GM18519 (cell line): ENCODE measurements around the gene YEATS2.
"Not testable (repeated sequence)": the region's sequence is repeated elsewhere in the genome, so short reads cannot be mapped to it uniquely, and the experiment has no call there.

ENCODE experiments used
- ATAC-seq: cut with Tn5 transposase; IDR thresholded peaks from one replicate; pipeline ENCODE4 v1.9.1; 2021; ENCODE audit warnings: mild to moderate bottlenecking, moderate library complexity; ENCODE audit not compliant: unreplicated experiment, low FRiP score

Gene YEATS2

DNA sequence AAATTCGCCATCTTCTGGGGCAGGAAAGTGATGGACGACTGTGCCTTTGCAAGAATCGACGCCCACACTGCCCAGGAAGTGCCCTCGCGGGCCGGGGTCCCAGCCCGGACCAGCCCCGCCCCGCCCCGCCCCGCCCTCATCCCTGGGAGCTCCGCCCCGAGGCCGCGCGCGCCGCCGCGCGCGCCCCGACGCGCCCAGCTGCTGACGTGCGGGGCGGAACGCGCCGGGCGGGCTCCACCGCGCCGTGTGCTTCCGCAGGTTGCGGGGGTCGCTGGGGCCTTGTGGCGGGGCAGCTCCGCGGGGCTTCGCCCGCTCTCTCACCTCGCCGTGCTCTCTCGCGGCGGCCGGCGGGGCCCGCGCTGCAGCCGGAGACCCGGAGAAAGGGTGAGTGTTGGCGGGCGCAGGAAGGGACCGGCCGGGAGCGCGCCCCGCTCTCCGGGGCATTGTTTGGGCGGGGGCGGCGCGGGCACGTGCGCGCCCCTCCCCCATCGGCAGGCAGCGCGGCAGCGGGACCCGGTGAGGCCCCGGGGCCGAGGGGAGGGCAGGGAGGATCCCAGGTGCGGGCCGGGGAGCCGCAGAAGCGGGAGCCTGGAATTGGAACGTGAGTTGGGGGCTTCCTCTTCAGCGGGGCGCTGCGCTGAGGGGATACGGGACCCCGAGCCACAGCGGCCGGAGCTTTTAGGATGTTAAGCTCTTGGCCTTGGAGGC, at the start of gene YEATS2:
YEATS2 (plus strand) TSS at position 188 of the 708 bp plus-strand sequence. CDS start 17,366 bp downstream, outside the sequence.
- ATAC-seq: peak; percentile 55

DNA sequence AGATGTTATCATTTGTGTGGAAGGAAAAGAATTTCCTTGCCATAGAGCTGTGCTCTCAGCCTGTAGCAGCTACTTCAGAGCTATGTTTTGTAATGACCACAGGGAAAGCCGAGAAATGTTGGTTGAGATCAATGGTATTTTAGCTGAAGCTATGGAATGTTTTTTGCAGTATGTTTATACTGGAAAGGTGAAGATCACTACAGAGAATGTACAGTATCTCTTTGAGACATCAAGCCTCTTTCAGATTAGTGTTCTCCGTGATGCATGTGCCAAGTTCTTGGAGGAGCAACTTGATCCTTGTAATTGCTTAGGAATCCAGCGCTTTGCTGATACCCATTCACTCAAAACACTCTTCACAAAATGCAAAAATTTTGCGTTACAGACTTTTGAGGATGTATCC, 47.0 kb upstream of the YEATS2 start:
- no peak for ATAC-seq

DNA sequence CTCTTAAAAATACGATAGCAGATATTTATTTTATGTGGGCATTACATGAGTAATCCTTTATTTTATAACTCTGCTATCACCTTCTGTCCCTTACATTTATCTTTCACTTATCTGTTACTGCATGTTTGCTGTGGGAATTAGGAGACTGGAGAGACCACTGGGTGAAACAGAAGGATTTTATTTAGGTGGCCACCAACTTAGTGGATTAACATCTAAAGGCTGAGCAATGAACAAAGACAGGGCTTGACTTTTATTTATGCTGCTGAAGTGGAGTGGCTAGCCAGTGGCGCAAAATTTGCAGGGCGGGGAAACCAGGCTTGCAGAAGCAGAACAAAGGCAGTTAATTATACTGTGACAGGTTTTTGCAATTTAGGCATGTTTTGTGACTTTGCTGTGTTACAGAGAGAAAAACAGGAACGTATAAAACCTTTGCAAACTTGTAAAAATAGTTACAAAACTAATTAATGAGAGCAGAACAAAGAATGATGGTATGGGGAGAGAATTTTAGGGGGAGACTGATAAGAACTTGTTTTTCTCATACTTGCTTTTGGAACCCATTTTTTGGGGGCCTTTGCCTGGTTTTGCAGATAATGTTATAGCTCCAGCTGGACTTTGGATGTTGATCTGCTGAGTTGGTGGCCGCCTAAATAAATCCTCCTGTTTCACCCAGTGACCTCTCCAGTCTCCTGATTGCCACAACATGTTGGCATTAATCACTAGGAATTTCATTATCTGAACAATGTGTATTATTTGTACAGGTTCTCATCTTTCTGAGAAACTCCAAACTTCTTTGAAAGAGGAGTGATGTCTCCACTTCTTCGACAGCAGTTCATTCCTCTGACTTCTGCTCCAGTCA, 44.2 kb upstream of the YEATS2 start:
- ATAC-seq: no peak

DNA sequence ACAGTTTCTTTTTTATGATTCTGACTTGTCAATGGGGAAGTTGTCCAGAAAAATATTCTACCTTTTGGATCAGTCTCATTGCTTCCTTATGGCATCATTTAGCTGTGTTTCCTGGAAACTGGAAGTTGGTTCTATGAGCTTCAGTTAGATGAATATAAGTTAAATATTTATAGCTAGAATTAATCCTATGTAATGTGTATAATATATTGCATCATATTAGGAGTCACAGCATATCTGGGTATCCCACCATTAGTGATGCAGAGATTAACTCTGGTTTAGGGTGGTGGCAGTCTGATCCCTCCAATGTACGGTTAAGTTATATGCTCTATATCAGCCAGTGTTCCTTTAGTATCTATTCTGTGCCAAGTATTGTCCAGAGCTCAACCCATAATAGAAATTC, 42.9 kb upstream of the YEATS2 start:
- no peak for ATAC-seq

DNA sequence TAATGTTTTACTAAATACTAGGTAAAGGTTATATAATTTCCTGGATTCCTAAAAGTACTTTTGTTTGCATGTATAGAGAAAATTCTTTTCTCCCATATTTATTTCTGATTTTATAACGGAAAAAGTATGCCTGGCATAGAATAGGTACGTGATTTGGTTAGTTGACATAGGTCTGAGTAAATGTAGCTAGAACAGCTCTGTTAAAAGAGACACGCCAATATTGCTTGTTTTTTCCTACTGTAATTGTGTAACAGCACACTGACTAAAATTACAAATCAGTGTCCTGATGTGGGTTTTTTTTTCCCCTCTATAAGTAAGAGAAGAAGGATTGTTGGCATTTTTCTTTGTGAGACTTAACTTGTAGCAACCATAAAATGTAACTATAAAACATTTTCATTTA, 35.5 kb upstream of the YEATS2 start:
- ATAC-seq: no peak

DNA sequence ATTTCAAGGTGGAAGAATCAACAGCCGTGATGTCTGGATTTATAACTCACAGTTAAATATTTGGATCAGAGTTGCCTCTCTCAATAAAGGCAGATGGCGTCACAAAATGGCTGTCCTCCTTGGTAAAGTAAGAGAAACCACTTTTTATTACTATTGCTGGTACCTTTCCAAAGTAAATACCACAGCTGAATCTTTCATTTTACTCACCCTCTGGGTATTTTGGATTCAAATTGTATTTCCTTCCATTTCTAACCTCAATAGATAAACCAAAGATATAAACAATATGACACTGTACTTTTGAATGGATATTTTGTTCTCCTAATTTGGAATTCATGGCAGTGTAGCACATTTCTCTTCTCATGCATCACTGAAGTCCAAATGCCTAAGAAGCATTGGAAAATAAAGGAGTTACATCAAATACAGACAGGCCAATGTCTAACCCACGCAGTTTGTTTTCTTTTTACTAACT, 32.6 kb upstream of the YEATS2 start:
- no peak for ATAC-seq

DNA sequence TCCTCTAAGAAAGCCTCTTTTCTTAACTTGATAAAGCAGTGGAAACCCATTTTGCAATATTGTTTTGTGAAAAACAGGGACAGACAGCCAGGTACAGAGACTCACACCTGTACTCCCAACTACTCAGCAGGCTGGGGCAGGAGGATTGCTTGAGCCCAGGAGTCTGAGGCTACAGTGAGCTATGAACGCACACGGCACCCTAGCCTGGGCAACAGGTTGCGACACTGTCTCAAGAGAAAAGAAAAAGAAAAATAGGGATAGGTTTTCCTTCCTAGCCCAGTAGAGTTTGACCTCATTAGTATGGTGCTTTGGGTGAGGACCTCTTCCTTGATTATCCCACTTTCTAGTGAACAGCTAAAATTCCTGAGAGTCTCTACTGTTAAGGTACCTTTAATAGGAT, 17.5 kb upstream of the YEATS2 start:
- no peak for ATAC-seq

DNA sequence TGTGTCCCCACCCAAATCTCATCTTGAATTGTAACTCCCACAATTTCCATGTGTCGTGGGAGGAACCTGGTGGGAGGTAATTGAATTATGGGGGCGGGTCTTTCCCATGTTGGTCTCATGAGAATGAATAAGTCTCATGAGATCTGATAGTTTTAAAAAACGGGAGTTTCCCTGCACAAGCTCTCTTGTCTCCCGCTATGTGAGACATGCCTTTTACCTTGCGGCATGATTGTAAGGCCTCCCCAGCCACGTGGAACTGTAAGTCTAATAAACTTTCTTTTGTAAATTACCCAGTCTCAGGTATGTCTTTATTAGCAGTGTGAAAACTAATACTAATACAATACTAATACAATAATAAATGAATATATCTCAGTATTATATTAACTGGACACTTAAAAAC, 9.9 kb upstream of the YEATS2 start:
- no peak for ATAC-seq

DNA sequence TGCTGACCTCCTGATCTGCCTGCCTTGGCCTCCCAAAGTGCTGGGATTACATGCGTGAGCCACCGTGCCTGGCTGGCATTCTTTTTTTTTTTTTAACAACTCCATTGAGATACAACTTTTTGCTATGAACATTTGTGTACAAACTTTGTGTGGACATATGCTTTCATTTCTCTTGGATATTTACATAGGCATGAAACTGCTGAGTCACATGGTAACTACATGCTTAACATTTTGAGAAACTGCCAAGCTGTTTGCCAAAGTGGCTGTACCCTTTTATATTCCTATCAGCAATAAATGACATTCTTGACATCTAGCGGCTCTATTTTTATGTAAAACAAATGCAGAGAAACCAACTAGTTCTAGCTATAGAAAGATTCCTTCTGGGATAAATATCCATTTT, 8.7 kb upstream of the YEATS2 start:
- no peak for ATAC-seq

DNA sequence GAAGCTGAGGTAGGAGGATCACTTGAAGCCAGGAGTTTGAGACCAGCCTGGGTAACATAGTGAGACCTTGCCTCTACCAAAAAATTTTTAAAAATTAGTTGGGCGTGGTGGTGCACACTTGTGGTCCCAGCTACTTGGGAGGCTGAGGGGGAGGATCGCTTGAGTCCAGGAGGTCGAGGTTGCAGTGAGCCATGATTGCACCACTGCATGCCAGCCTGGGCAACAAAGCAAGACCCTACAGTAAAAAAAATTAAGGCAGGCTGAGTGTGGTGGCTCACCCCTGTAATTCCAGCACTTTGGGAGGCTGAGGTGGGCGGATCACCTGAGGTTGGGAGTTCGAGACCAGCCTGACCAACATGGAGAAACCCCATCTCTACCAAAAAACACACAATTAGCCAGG, 8.0 kb upstream of the YEATS2 start:
- not testable (repeated sequence) for ATAC-seq

DNA sequence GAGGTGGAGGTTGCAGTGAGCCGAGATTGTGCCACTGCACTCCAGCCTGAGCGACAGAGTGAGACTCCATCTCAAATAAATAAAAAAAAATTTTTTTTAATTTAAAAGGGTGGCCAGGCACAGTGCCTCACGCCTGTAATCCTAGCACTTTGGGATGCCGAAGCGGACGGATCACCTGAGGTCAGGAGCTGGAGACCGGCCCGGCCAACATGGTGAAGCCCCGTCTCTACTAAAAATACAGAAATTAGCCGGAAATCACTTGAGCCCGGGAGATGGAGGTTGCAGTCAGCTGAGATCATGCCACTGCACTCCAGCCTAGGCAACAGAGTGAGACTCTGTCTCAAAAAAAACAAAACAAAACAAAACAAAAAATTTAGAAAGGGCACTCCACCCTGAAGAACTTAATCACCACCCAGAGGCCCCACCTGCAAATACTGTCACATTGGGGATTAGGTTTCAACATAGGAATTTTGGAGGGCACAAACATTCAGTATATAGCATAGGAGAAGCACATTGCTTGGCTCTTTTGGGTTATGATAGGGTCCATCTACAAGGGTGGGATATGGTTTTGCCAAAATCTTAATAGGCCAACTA, 7.1 kb upstream of the YEATS2 start:
- no peak for ATAC-seq

DNA sequence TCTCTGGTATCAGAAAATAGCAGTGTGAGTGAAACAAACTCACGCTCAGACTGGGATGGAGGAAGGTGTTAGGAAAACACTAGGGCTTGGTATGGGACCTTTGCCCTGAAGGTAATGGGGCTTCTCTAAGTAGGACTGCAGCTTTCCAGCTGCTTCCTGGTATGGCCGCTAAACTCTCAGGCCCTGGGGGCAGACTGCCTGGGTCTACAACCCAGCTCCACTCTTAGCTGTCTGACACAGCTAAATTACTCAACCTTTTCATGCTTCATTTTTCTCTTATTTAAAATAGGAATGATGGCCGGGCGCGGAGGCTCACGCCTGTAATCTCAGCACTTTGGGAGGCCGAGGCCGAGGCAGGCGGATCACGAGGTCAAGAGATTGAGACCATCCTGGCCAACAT, 5.2 kb upstream of the YEATS2 start:
- no peak for ATAC-seq

DNA sequence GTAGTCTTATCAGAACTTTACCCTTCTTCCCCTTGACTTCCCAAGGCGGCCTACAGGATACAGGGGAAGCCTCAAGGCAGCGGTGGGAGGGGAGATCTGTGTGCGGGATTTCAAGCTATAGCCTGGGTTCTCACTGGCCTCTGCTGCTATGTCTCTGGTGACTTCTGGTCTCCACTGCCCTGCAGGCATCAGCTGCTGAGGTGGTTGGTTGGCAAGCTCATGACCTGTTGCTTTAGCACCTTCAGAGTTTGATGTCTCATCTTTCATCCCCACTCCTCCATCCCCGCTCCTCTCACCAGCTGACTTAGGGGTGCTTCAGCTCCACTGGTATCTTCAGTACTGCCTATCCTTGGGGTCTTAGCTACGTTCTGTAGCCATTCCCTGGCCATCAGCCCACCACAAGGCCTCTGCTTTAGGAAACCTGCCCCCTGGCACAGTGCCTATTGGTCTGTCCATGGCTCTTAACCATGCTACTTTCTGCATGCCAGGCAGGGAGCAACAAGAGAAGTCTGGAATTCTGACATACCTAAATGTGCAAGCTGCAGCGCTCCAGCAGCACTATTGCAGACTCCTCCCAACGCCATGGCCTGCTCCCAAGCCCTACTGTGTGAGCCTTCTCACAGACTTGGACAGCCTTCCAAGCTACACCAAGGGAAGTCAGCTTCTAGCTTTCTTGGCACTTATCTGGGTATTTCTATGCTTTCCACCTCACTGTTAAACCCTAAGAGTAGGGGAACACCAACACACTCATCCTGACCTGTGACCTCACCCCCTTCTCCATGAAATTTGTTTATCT, 1.8 kb upstream of the YEATS2 start:
- no peak for ATAC-seq

DNA sequence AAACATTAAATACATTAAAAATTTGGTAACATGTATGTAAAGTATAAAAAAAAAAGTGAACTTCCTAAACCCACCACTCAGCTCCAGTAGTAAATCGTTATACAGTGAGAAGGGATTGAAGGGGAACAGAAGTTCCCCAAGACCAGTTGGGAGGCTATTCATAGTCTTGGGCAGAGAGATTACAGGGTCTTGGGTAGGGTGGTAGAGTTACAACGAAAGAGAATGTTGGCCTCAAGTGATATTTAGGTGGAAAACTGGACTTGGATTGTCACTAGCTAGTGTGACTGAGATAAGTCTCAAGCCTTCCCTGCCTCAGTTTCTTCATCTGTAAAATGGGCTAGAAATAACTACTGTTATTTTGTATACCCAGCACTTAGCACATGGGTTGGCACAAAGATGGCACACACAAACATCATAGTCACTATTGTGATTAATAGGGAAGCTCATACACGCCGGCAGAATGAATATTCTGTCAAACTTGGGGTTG, 431 bp upstream of the YEATS2 start:
- no peak for ATAC-seq

DNA sequence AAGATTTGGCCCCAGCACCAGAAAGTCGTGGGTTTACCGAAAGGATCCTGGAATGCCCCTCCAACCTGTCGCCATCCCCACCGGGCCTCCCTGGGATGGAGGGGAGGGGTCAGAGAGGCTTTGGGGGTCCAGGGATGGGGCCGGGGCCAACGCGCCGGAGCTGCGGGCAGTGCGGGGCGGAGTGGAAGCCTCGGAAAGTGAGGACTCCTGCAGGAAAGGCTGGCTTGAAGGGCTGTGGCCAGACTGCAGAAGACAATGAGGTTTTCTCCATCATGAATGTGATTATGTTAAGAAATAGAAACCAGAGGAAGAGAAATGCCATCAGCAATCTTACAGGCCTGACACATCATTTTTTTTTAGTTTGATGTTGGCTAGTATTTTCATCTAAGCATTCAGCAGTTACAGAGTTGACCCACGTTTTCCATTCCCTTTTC, 738 bp downstream of the YEATS2 start:
- no peak for ATAC-seq

DNA sequence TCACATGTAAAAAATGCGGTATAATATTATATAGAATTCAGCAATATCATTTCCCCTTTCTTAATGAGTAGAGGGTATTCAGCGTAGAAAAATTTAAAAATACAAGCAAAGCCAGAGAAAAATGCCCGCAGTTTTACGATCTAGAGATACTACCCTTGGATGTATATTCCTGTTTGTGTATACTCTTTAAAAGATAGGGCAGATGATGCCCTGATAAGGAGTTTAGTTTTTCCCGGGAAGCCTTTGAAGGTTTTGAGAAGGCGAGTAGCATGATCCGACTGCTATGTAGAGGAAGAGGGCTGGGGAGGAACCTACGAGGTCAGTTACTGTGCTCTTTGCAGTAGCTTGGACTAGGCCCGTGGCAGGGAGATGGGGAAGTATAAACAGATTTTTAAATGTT, 1.2 kb downstream of the YEATS2 start:
- no peak for ATAC-seq

DNA sequence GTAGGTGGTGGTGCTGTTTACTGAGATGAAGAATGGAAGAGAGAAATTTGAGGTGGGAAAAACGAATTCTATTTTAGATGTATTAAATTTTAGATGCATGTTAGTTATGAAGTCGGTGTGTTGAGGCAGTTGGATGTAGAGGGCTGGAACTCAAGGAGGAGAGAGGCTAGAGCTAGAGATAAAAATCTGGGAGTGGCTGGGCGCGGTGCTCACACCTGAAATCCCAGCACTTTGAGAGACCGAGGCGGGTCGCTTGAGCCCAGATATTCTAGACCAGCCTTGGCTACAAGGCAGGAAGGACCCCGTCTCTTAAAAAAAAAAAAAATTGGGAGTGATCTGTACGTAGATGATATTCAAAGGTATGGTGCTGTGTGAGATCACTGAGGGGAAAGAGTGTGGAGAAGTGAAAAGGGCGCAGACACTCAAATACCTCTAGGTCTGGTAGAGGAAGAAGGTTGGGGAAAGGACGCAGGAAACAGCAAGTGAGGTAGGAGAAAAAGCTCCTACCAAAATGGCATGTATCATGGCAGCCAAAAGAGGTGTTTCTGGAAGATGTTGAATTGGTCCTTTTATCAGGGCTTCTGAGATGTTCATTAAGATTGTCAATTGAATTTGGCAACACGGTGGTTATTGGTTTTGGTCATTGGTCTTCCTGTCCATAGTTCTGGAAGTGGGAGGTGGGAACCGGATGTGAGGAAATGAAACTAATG, 1.8 kb downstream of the YEATS2 start:
- no peak for ATAC-seq

DNA sequence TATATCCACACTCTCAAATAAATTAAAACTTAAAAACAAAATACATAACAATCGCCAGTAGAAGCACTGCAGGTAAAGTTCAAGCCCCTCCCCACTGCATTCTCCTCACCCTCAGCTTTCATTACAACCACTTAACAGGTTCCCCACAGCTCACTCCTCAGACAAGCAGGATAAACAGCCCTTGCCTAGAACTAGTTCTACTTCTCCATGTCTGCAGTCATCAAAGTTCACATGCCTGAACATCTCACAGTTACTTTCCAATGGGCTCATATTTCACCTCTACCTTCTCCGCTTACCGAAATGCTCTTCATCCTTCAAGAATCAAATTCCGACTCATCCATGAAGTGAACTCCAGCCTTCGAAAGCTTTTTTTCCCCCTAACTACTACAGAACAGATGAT, 4.1 kb downstream of the YEATS2 start:
- ATAC-seq: no peak

DNA sequence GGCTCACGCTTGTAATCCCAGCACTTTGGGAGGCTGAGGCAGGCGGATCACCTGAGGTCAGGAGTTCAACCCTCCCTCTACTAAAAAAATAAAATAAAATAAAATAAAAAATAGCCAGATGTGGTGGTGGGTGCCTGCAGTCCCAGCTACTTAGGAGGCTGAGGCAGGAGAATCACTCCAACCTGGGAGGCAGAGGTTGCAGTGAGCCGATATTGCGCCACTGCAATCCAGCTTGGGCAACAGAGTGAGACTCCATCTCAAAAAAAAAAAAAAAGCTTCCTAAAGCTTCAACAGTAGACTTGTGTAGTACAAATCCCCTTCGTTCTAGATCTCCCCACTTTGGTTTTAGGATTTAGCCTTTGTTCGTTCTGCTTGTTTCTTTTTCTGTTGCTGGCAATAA, 6.3 kb downstream of the YEATS2 start:
- ATAC-seq: not testable (repeated sequence)

DNA sequence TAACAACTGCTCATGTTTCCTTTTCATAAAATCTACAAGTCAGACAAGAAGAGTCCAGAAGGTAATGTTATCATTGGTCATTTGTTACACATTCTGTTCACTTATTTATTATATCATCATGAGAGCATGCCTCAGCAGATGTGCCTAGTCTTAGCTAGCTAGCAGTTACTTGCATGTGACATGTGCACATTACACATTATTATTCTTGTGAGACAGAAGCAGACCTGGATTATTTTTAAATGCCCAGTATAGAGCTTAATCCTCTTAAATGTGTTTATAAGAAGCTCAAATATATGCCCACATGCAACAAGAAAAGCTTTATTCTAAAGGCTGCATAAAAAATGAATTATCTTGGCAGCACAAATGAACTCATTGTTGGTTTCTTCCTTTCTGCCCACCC, 12.6 kb downstream of the YEATS2 start:
- no peak for ATAC-seq
